OCI-LY1 (cell line): Measurements from ENCODE around the gene SMYD1.

Source experiments
- H2AFZ ChIP-seq: fragments of 200-600 bp; sonication (generic), shearing (Covaris generic); 2 replicates; pipeline ENCODE4 v1.6.0; 2014; ENCODE audit warnings: antibody characterized with exemption, mild to moderate bottlenecking, low read length
- H3F3A ChIP-seq: fragments of 200-600 bp; sonication (generic), shearing (Covaris generic); 2 replicates; pipeline ENCODE4 v1.6.0; 2014; ENCODE audit warnings: mild to moderate bottlenecking, antibody characterized with exemption, low read length, moderate library complexity; ENCODE audit not compliant: insufficient read depth
- H3K27ac ChIP-seq: fragments of 200-600 bp; sonication (generic); 2 replicates; pipeline ENCODE4 v1.5.1; 2014; ENCODE audit warnings: low read length, mixed run types, mild to moderate bottlenecking, low read depth; ENCODE audit not compliant: poor library complexity, severe bottlenecking
- H3K27me3 ChIP-seq: fragments of 200-600 bp; sonication (generic); 2 replicates; pipeline ENCODE4 v1.6.0; 2014; ENCODE audit warnings: antibody characterized with exemption, mild to moderate bottlenecking, low read length, moderate library complexity; ENCODE audit not compliant: insufficient read depth
- H3K36me3 ChIP-seq: fragments of 200-600 bp; sonication (generic); 2 replicates; pipeline ENCODE4 v1.6.1; 2014; ENCODE audit warnings: mild to moderate bottlenecking, antibody characterized with exemption, low read length, moderate library complexity, mixed read lengths; ENCODE audit not compliant: insufficient read depth
- H3K4me1 ChIP-seq: fragments of 200-600 bp; sonication (generic); 2 replicates; pipeline ENCODE4 v1.5.1; 2014; ENCODE audit warnings: mild to moderate bottlenecking, low read length, moderate library complexity; ENCODE audit not compliant: insufficient read depth, severe bottlenecking
- H3K4me2 ChIP-seq: fragments of 200-600 bp; sonication (generic), shearing (Covaris generic); 2 replicates; pipeline ENCODE4 v1.6.1; 2014; ENCODE audit warnings: low read length
- H3K4me3 ChIP-seq: fragments of 200-600 bp; sonication (generic); 2 replicates; pipeline ENCODE4 v1.5.1; 2014; ENCODE audit warnings: low read length, low read depth, mild to moderate bottlenecking, mixed read lengths; ENCODE audit not compliant: poor library complexity, severe bottlenecking
- H3K79me2 ChIP-seq: fragments of 200-600 bp; shearing (Covaris generic); 2 replicates; pipeline ENCODE4 v1.6.1; 2016; ENCODE audit warnings: mixed run types, low read length, mixed read lengths; ENCODE audit not compliant: insufficient read depth
- H3K9ac ChIP-seq: fragments of 200-600 bp; sonication (generic), shearing (Covaris generic); 2 replicates; pipeline ENCODE4 v1.6.1; 2014; ENCODE audit warnings: mild to moderate bottlenecking, low read length, mixed read lengths
- H3K9me2 ChIP-seq: fragments of 200-600 bp; sonication (generic), shearing (Covaris generic); 2 replicates; pipeline ENCODE4 v1.6.1; 2014; ENCODE audit warnings: low read depth, mild to moderate bottlenecking, low read length, mixed read lengths
- H3K9me3 ChIP-seq: fragments of 200-600 bp; shearing (Covaris generic); 2 replicates; pipeline ENCODE4 v1.6.1; 2014; ENCODE audit warnings: low read length, mixed read lengths
- H4K20me1 ChIP-seq: fragments of 200-600 bp; sonication (generic), shearing (Covaris generic); 2 replicates; pipeline ENCODE4 v1.6.0; 2016; ENCODE audit warnings: mild to moderate bottlenecking, low read length; ENCODE audit not compliant: insufficient read depth
- CTCF ChIP-seq: fragments of 200-600 bp; sonication (generic), shearing (Covaris generic); IDR thresholded peaks from 2 replicates; pipeline ENCODE4 v1.5.1; 2017; ENCODE audit warnings: mild to moderate bottlenecking, antibody characterized with exemption, low read length, moderate library complexity, mixed read lengths
- EZH2 ChIP-seq: fragments of 200-600 bp; sonication (generic), shearing (Covaris generic); IDR thresholded peaks from 2 replicates; pipeline ENCODE4 v1.8.0; 2017; ENCODE audit warnings: borderline replicate concordance, mixed run types, mild to moderate bottlenecking, antibody characterized with exemption, low read length, moderate library complexity, mixed read lengths

SMYD1 gene

GRCh38 chr2:88022669-88022921 lies 45.0 kb upstream of the SMYD1 start:
- Histone ChIP-seq H3K79me2 (no peaks in the 10 kb centered on the region), H3K4me3 (no peak overlapping the region), H3K4me1 (peaks cover 5% of the 10 kb centered on the region), H3K9me3 (peaks cover 9% of the 10 kb centered on the region; the same call in 1 of the 2 replicates), H3K9me2 (no peaks in the 10 kb centered on the region), H3K27me3 (no peaks in the 10 kb centered on the region), H3K4me2 (no peak overlapping the region), H3F3A (no peaks in the 10 kb centered on the region), H3K27ac (no peak overlapping the region), H3K36me3 (no peaks in the 10 kb centered on the region; the same call in 1 of the 2 replicates), H3K9ac (no peak overlapping the region), H2AFZ (no peak overlapping the region), H4K20me1 (no peaks in the 10 kb centered on the region)
- TF ChIP-seq CTCF (no peak), EZH2 (no peak)

GRCh38 chr2:88024509-88024908 lies 43.1 kb upstream of the SMYD1 start:
- Histone ChIP-seq H3K9ac (no peak overlapping the region), H3K9me3 (peaks cover 2% of the 10 kb centered on the region; the same call in 1 of the 2 replicates), H3K79me2 (no peaks in the 10 kb centered on the region), H3K27me3 (no peaks in the 10 kb centered on the region), H3F3A (no peaks in the 10 kb centered on the region; the same call in 1 of the 2 replicates), H3K4me2 (no peak overlapping the region), H3K4me3 (no peak overlapping the region), H4K20me1 (no peaks in the 10 kb centered on the region), H2AFZ (no peak overlapping the region), H3K4me1 (no peaks in the 10 kb centered on the region), H3K36me3 (peaks cover 17% of the 10 kb centered on the region), H3K27ac (no peak overlapping the region), H3K9me2 (no peaks in the 10 kb centered on the region)
- TF ChIP-seq EZH2: no peak

GRCh38 chr2:88027697-88028389 lies 39.8 kb upstream of the SMYD1 start:
- H3K79me2 ChIP-seq: no peaks in the 10 kb centered on the region
- no peak overlapping the region for H3K4me3 ChIP-seq
- H3K36me3 ChIP-seq: peaks cover 38% of the 10 kb centered on the region

More at GRCh38 chr2:88027697-88028389, 39.8 kb upstream of the SMYD1 start:
- H3K4me2 ChIP-seq: no peak overlapping the region
- H3K27me3 ChIP-seq: no peaks in the 10 kb centered on the region
- TF ChIP-seq CTCF (no peak), EZH2 (no peak)
- no peaks in the 10 kb centered on the region for H3K9me3 ChIP-seq
- H3K27ac ChIP-seq: no peak overlapping the region
- no peak overlapping the region for H3K9ac ChIP-seq
- no peaks in the 10 kb centered on the region; the same call in 1 of the 2 replicates for H3F3A ChIP-seq
- no peaks in the 10 kb centered on the region for H3K9me2 ChIP-seq
- H4K20me1 ChIP-seq: no peaks in the 10 kb centered on the region
- no peaks in the 10 kb centered on the region for H3K4me1 ChIP-seq
- H2AFZ ChIP-seq: no peak overlapping the region
